Fibroblast of lung (primary cell): ENCODE results near the gene MEIS2. TPM values are rescaled to one million over a fixed set of nuclear protein-coding genes. Genes with fewer than 3 reads are reported as not detected.
"Not testable (repeated sequence)": the region's sequence is repeated elsewhere in the genome, so short reads cannot be mapped to it uniquely, and the experiment has no call there.

Experiments
- DNase-seq, 2 donors: peaks; one replicate each; pipeline versions ENCODE4 v3.0.0 to v3.0.0-alpha.2; 2010; ENCODE audit warnings: low read depth in 2 of 2
- H2AFZ ChIP-seq: 2 replicates; pipeline ENCODE4 v1.5.1; 2012; ENCODE audit warnings: low read length, control low read depth, inconsistent platforms
- H3K27ac ChIP-seq: 2 replicates; pipeline ENCODE4 v1.5.1; 2011; ENCODE audit warnings: low read length, control low read depth; ENCODE audit not compliant: insufficient read depth
- H3K27me3 ChIP-seq: 2 replicates; pipeline ENCODE4 v1.5.1; 2011; ENCODE audit warnings: mild to moderate bottlenecking, low read length; ENCODE audit not compliant: control insufficient read depth, insufficient read depth
- H3K36me3 ChIP-seq: 2 replicates; pipeline ENCODE4 v1.5.1; 2011; ENCODE audit warnings: low read length; ENCODE audit not compliant: control insufficient read depth, insufficient read depth
- H3K4me1 ChIP-seq: 2 replicates; pipeline ENCODE4 v1.5.1; 2011; ENCODE audit warnings: low read length; ENCODE audit not compliant: control insufficient read depth, insufficient read depth; ENCODE audit errors: extremely low read depth
- H3K4me2 ChIP-seq: 2 replicates; pipeline ENCODE4 v1.5.1; 2011; ENCODE audit warnings: low read length, control low read depth; ENCODE audit not compliant: insufficient read depth; ENCODE audit errors: extremely low read depth
- H3K4me3 ChIP-seq, 4 experiments: fragments of 200-600 bp in 1 of 4; sonication (generic) in 1 of 4; replicated peaks in 1 of 4; 2 replicates each; pipeline ENCODE4 v1.5.1; 2011 to 2016; ENCODE audit warnings: low read length in 4 of 4, low read depth in 3 of 4, mild to moderate bottlenecking in 3 of 4, control low read depth in 2 of 4, inconsistent platforms in 1 of 4, mixed read lengths in 1 of 4; ENCODE audit not compliant: insufficient read depth in 1 of 4; ENCODE audit errors: control extremely low read depth in 1 of 4
- H3K79me2 ChIP-seq: 2 replicates; pipeline ENCODE4 v1.5.1; 2012; ENCODE audit warnings: mild to moderate bottlenecking, low read length, inconsistent platforms; ENCODE audit not compliant: control insufficient read depth, insufficient read depth
- H3K9ac ChIP-seq: 2 replicates; pipeline ENCODE4 v1.5.1; 2011; ENCODE audit warnings: mild to moderate bottlenecking, low read length, control low read depth; ENCODE audit not compliant: insufficient read depth
- H3K9me3 ChIP-seq: 2 replicates; pipeline ENCODE4 v1.5.1; 2012; ENCODE audit warnings: low read depth, low read length; ENCODE audit not compliant: control insufficient read depth, insufficient read depth
- H4K20me1 ChIP-seq: 2 replicates; pipeline ENCODE4 v1.5.1; 2011; ENCODE audit warnings: low read length; ENCODE audit not compliant: control insufficient read depth, insufficient read depth; ENCODE audit errors: extremely low read depth
- EZH2 ChIP-seq: IDR thresholded peaks from 2 replicates; pipeline ENCODE4 v1.5.1; 2012; ENCODE audit warnings: low read length, control low read depth, mild to moderate bottlenecking; ENCODE audit errors: missing control alignments
- polyA plus RNA-seq, 2 donors: library from polyadenylated mRNA; depleted of rRNA in 1 of 2; stranded (reverse) in 1 of 2; unstranded in 1 of 2; fragments of >200 nt; gene quantifications; 2 replicates each; pipeline ENCODE4 v1.2.1, GENCODE V29; 2011 to 2012; ENCODE audit warnings: missing spikeins in 1 of 2
- total RNA-seq: library from RNA; depleted of rRNA; stranded (reverse); fragments of >200 nt; gene quantifications from 2 replicates; pipeline ENCODE4 v1.2.1, GENCODE V29; 2014
- TF ChIP-seq, protein P1 (sequence below), 2 donors: IDR thresholded peaks in 1 of 2; conservative IDR thresholded peaks in 1 of 2; 1 replicate in 1 of 2; 2 replicates in 1 of 2; pipeline ENCODE4 v1.5.1; 2011 to 2012; ENCODE audit warnings: low read length in 2 of 2, control low read depth in 1 of 2, inconsistent platforms in 1 of 2, low read depth in 1 of 2, mild to moderate bottlenecking in 1 of 2

The MEIS2 gene
- total and polyA plus RNA-seq, 2 donors (not counting 1 experiment from before 2014, with no cell fraction given) = 31.0 to 37.1 TPM

DNA sequence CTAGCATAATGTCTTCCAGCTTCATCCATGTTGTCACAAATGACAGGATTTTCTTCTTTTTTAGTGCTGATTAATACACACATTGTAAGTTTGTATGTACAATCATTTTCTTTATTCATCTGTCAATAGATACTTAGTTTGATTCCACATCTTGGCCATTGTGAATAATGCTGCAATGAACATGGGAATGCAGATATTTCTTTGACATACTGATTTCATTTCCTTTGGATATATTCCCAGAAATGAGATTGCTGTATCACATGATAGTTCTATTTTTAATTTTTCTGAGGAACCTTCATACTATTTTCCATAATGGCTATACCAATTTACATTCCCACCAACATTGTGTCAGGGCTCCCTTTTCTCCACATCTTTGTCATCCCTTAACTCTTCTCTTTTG is 117.9 kb downstream of the MEIS2 start:
- TF ChIP-seq EZH2 = no peak
- TF ChIP-seq, protein P1, sequence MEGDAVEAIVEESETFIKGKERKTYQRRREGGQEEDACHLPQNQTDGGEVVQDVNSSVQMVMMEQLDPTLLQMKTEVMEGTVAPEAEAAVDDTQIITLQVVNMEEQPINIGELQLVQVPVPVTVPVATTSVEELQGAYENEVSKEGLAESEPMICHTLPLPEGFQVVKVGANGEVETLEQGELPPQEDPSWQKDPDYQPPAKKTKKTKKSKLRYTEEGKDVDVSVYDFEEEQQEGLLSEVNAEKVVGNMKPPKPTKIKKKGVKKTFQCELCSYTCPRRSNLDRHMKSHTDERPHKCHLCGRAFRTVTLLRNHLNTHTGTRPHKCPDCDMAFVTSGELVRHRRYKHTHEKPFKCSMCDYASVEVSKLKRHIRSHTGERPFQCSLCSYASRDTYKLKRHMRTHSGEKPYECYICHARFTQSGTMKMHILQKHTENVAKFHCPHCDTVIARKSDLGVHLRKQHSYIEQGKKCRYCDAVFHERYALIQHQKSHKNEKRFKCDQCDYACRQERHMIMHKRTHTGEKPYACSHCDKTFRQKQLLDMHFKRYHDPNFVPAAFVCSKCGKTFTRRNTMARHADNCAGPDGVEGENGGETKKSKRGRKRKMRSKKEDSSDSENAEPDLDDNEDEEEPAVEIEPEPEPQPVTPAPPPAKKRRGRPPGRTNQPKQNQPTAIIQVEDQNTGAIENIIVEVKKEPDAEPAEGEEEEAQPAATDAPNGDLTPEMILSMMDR (conservative IDR thresholded peaks at IDR 0.05 in 1 of 2, IDR thresholded peaks at IDR 0.05 in 1 of 2; ENCODE audit: low read depth in 1 of 2, low read length in 2 of 2) = no peak
- H3K27ac ChIP-seq = no peak overlapping the region
- no peak overlapping the region for H3K9ac ChIP-seq
- H3K9me3 ChIP-seq = no peaks in the 10 kb centered on the region
- no peak overlapping the region for H2AFZ ChIP-seq
- H3K4me1 ChIP-seq = no peaks in the 10 kb centered on the region
- no peak overlapping the region for H3K4me2 ChIP-seq
- H3K36me3 ChIP-seq = no peaks in the 10 kb centered on the region
- H4K20me1 ChIP-seq = no peaks in the 10 kb centered on the region
- DNase-seq = peak; percentile 24 to 40
- H3K4me3 ChIP-seq = no peak overlapping the region
- H3K27me3 ChIP-seq = no peaks in the 10 kb centered on the region
- no peaks in the 10 kb centered on the region for H3K79me2 ChIP-seq

DNA sequence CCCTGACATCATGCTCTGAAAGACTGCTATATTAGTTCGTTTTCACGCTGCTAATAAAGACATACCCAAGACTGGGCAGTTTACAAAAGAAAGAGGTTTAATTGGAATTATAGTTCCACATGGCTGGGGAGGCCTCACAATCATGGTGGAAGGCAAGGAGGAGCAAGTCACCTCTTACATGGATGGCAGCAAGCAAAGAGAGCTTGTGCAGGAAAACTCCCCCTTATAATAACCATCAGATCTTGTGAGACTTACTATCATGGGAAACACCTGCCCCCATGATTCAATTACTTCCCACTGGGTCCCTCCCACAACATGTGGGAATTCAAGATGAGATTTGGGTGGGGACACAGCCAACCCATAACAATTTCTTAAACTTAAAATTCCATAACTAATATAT is 120.1 kb downstream of the MEIS2 start:
- not testable (repeated sequence) for DNase-seq, H3K9ac ChIP-seq, H3K9me3 ChIP-seq, H3K27me3 ChIP-seq, H3K27ac ChIP-seq, H3K4me2 ChIP-seq, H3K4me1 ChIP-seq, H3K79me2 ChIP-seq, H3K36me3 ChIP-seq, H4K20me1 ChIP-seq, H2AFZ ChIP-seq, H3K4me3 ChIP-seq

DNA sequence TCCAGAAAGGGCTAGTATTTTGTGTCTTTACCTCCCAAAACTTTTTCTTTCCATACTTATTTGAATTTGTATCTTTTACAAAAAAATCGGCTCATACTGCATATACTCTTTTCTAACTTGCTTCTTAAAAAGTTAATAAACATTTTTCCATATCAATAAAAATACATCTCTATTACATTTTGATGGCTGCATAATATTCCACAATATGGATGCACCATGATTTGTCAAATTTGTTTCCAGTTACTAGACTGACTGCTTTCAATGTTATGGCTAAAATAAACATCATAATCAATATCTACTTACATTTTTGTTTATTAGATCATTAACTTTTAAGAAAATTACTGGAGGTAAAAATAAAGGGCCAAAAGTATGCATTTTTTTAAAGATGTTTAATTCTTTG is 121.7 kb downstream of the MEIS2 start:
- no peaks in the 10 kb centered on the region for H3K79me2 ChIP-seq
- no peaks in the 10 kb centered on the region for H3K36me3 ChIP-seq
- H3K4me1 ChIP-seq = no peaks in the 10 kb centered on the region
- no peak overlapping the region for H3K4me2 ChIP-seq
- no peak overlapping the region for H3K9ac ChIP-seq
- H3K4me3 ChIP-seq = no peak overlapping the region
- no peak for TF ChIP-seq EZH2
- TF ChIP-seq, protein P1 (conservative IDR thresholded peaks at IDR 0.05 in 1 of 2, IDR thresholded peaks at IDR 0.05 in 1 of 2; ENCODE audit: low read depth in 1 of 2, low read length in 2 of 2) = no peak
- no peak overlapping the region for H2AFZ ChIP-seq
- H3K9me3 ChIP-seq = no peaks in the 10 kb centered on the region
- no peak for DNase-seq
- no peaks in the 10 kb centered on the region for H4K20me1 ChIP-seq
- H3K27ac ChIP-seq = no peak overlapping the region
- H3K27me3 ChIP-seq = no peaks in the 10 kb centered on the region
